AG10803 (cell line): ENCODE data around the gene FAM228B.
"Not testable (repeated sequence)": the region's sequence is repeated elsewhere in the genome, so short reads cannot be mapped to it uniquely, and the experiment has no call there.

ENCODE experiments used
- DNase-seq: peaks from one replicate; pipeline ENCODE4 v3.0.0; 2010; ENCODE audit warnings: low read depth
- H3K4me3 ChIP-seq: 2 replicates; pipeline ENCODE4 v1.5.1; 2011; ENCODE audit warnings: mild to moderate bottlenecking, low read length, control low read depth
- CTCF ChIP-seq: conservative IDR thresholded peaks from 2 replicates; pipeline ENCODE4 v1.5.1; 2011; ENCODE audit warnings: mild to moderate bottlenecking, low read length, control low read depth, inconsistent platforms

The FAM228B gene

GRCh38 chr2:24191848-24192247 lies 68.6 kb downstream of the FAM228B start:
- no peak overlapping the region for H3K4me3 ChIP-seq
- TF ChIP-seq CTCF, result no peak
- no peak for DNase-seq

- not testable (repeated sequence) for H3K4me3 ChIP-seq, DNase-seq
Observed at GRCh38 chr2:24197213-24197612, 73.9 kb downstream of the FAM228B start.

GRCh38 chr2:24199968-24200590 lies 76.8 kb downstream of the FAM228B start:
- no peak overlapping the region for H3K4me3 ChIP-seq
- TF ChIP-seq CTCF, result no peak
- no peak for DNase-seq

GRCh38 chr2:24200799-24201198 lies 77.5 kb downstream of the FAM228B start:
- no peak for TF ChIP-seq CTCF
- DNase-seq, result no peak

GRCh38 chr2:24203029-24203786 lies 79.9 kb downstream of the FAM228B start:
- no peak for DNase-seq
- no peak for TF ChIP-seq CTCF
- no peak overlapping the region for H3K4me3 ChIP-seq

More at GRCh38 chr2:24200799-24201198, 77.5 kb downstream of the FAM228B start:
- no peak overlapping the region for H3K4me3 ChIP-seq

DNA sequence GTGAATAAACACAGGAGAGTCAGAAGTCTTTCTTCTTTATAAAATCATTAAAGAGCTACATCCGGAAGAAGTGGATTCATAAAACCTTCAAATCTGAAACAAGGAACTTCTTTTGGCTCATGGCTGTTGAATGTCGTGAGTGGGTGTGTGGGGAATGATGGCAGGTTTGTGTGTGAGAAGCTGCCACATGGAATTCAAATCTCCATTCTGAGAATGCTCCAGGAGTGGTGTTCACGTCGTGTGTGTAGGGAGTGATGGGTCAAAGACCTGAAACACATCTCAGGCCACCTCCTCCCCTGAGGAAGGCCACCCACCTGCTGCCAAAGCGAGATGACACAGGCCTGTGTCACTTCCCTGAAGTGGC lies 80.5 kb downstream of the FAM228B start:
- no peak for TF ChIP-seq CTCF
- no peak overlapping the region for H3K4me3 ChIP-seq
- DNase-seq, result no peak

- no peak for TF ChIP-seq CTCF
- no peak overlapping the region for H3K4me3 ChIP-seq
- no peak for DNase-seq
Observed at GRCh38 chr2:24204505-24204904, 81.2 kb downstream of the FAM228B start.
